ENCODE measurements around the gene RUFY3. TPM values are rescaled to one million over a fixed set of nuclear protein-coding genes. Genes with fewer than 3 reads are reported as not detected.
"Not testable (repeated sequence)": the region's sequence is repeated elsewhere in the genome, so short reads cannot be mapped to it uniquely, and the experiment has no call there.

The RUFY3 gene
- total and polyA plus RNA-seq, 2 experiments from 2014 or later: 18.3 to 29.2 TPM

- not testable (repeated sequence) for H3F3A ChIP-seq (replicated peaks; ENCODE audit: low read depth); H3K9me3 Mint-ChIP-seq; H3K36me3 ChIP-seq (ENCODE audit: insufficient read depth); H3K4me3 Mint-ChIP-seq; ATAC-seq; H4K20me1 ChIP-seq (replicated peaks; ENCODE audit: insufficient read depth); H3K27me3 Mint-ChIP-seq (ENCODE audit: insufficient read depth, low read depth, poor library complexity); H3K27ac Mint-ChIP-seq; H3K36me3 Mint-ChIP-seq (ENCODE audit: low read depth); H3K4me3 ChIP-seq; H3K4me2 ChIP-seq; H2AFZ ChIP-seq; H3K9me2 ChIP-seq (ENCODE audit: insufficient read depth); DNase-seq (ENCODE audit: low spot score); H3K27ac ChIP-seq (ENCODE audit: low read depth)
- H3K4me1 ChIP-seq (ENCODE audit: insufficient read depth): peaks cover 12% of the 10 kb centered on the region; the same call in 1 of the 2 replicates
- H3K79me2 ChIP-seq (replicated peaks; ENCODE audit: insufficient read depth): peaks cover 14% of the 10 kb centered on the region
- peaks cover 26% of the 10 kb centered on the region for H3K27me3 ChIP-seq (ENCODE audit: insufficient read depth)
- peaks cover 11% of the 10 kb centered on the region; the same call in 2 of the 3 replicates for H3K4me1 Mint-ChIP-seq
These were observed 19.2 kb upstream of the RUFY3 start for GRCh38 chr4:70702592-70702991.

GRCh38 chr4:70703619-70704214, 18.0 kb upstream of the RUFY3 start:
- H3K27me3 Mint-ChIP-seq (ENCODE audit: insufficient read depth, low read depth, poor library complexity): peaks cover 6% of the 10 kb centered on the region
- H3K27me3 ChIP-seq (ENCODE audit: insufficient read depth): peaks cover 26% of the 10 kb centered on the region
- ATAC-seq: no peak
- peaks cover 25% of the 10 kb centered on the region for H3K79me2 ChIP-seq (replicated peaks; ENCODE audit: insufficient read depth)
- H3K4me1 ChIP-seq (ENCODE audit: insufficient read depth): peaks cover 12% of the 10 kb centered on the region; the same call in 1 of the 2 replicates
- H3K4me3 Mint-ChIP-seq: peak overlapping the region; percentile 87
- H2AFZ ChIP-seq: peak overlapping the region; percentile 93
- H3K9me3 Mint-ChIP-seq: no peaks in the 10 kb centered on the region; the same call in 2 of the 3 replicates
- H4K20me1 ChIP-seq (replicated peaks; ENCODE audit: insufficient read depth): peaks cover 5% of the 10 kb centered on the region
- H3K4me3 ChIP-seq: peak overlapping the region; percentile 86
- peak overlapping the region; percentile 78 for H3K4me2 ChIP-seq
- H3K27ac Mint-ChIP-seq: peak overlapping the region; percentile 50
- peaks cover 10% of the 10 kb centered on the region; the same call in 1 of the 2 replicates for H3F3A ChIP-seq (replicated peaks; ENCODE audit: low read depth)
- no peak for TF ChIP-seq CTCF (conservative IDR thresholded peaks at IDR 0.05; ENCODE audit: low read depth in 2 of 2)
- TF ChIP-seq ZNF114 (CRISPR knock-in tag; IDR thresholded peaks at IDR 0.05): no peak
- TF ChIP-seq CREB1 (CRISPR knock-in tag; IDR thresholded peaks at IDR 0.05; ENCODE audit: low read depth): no peak
- TF ChIP-seq EZH2 (IDR thresholded peaks at IDR 0.05; ENCODE audit: low read depth, unreplicated experiment): no peak
- TF ChIP-seq JUNB (IDR thresholded peaks at IDR 0.05; ENCODE audit: unreplicated experiment): no peak
- TF ChIP-seq NANOG (IDR thresholded peaks at IDR 0.05; ENCODE audit: borderline replicate concordance): no peak
- peaks cover 11% of the 10 kb centered on the region; the same call in 2 of the 3 replicates for H3K4me1 Mint-ChIP-seq
- H3K36me3 ChIP-seq (ENCODE audit: insufficient read depth): no peaks in the 10 kb centered on the region
- DNase-seq (ENCODE audit: low spot score): peak; percentile 41
- H3K27ac ChIP-seq (ENCODE audit: low read depth): peak overlapping the region; percentile 90
- no peaks in the 10 kb centered on the region for H3K9me2 ChIP-seq (ENCODE audit: insufficient read depth)
- H3K36me3 Mint-ChIP-seq (ENCODE audit: low read depth): no peaks in the 10 kb centered on the region; the same call in 2 of the 3 replicates

- peak; percentile 79 for ATAC-seq
- H3K4me1 Mint-ChIP-seq: peaks cover 13% of the 10 kb centered on the region
- no peak for TF ChIP-seq CREB1 (CRISPR knock-in tag; IDR thresholded peaks at IDR 0.05; ENCODE audit: low read depth)
- TF ChIP-seq ZNF114 (CRISPR knock-in tag; IDR thresholded peaks at IDR 0.05): no peak
- peak; percentile 38 to 63 for TF ChIP-seq CTCF (conservative IDR thresholded peaks at IDR 0.05; ENCODE audit: low read depth in 2 of 2)
- peak; percentile 68; the same call in 1 of the 2 replicates for TF ChIP-seq POLR2AphosphoS5 (IDR thresholded peaks at IDR 0.05; ENCODE audit: low read depth)
These were observed 17.4 kb upstream of the RUFY3 start for GRCh38 chr4:70704215-70704930.

More at GRCh38 chr4:70704215-70704930, 17.4 kb upstream of the RUFY3 start:
- H3K9me2 ChIP-seq (ENCODE audit: insufficient read depth): no peaks in the 10 kb centered on the region
- peaks cover 32% of the 10 kb centered on the region for H3K79me2 ChIP-seq (replicated peaks; ENCODE audit: insufficient read depth)
- no peaks in the 10 kb centered on the region; the same call in 2 of the 3 replicates for H3K36me3 Mint-ChIP-seq (ENCODE audit: low read depth)
- peak overlapping the region; percentile 93 for H2AFZ ChIP-seq
- peaks cover 16% of the 10 kb centered on the region; the same call in 1 of the 2 replicates for H3K4me1 ChIP-seq (ENCODE audit: insufficient read depth)
- H3K4me3 Mint-ChIP-seq: peak overlapping the region; percentile 87
- peak overlapping the region; percentile 86 for H3K4me3 ChIP-seq
- H3K27ac ChIP-seq (ENCODE audit: low read depth): peak overlapping the region; percentile 90
- H4K20me1 ChIP-seq (replicated peaks; ENCODE audit: insufficient read depth): peaks cover 5% of the 10 kb centered on the region
- peak overlapping the region; percentile 50 for H3K27ac Mint-ChIP-seq
- peaks cover 26% of the 10 kb centered on the region for H3K27me3 ChIP-seq (ENCODE audit: insufficient read depth)
- H3F3A ChIP-seq (replicated peaks; ENCODE audit: low read depth): peaks cover 10% of the 10 kb centered on the region; the same call in 1 of the 2 replicates
- H3K4me2 ChIP-seq: peak overlapping the region; percentile 78
- peak; percentile 94 for DNase-seq (ENCODE audit: low spot score)
- no peaks in the 10 kb centered on the region for H3K36me3 ChIP-seq (ENCODE audit: insufficient read depth)
- peaks cover 6% of the 10 kb centered on the region for H3K27me3 Mint-ChIP-seq (ENCODE audit: insufficient read depth, low read depth, poor library complexity)
- no peaks in the 10 kb centered on the region; the same call in 2 of the 3 replicates for H3K9me3 Mint-ChIP-seq

Data from GM23338 (cell line).